Omental fat pad (tissue), 4 donors: ENCODE results near the gene NRP1. TPM values are rescaled to one million over a fixed set of nuclear protein-coding genes. Genes with fewer than 3 reads are reported as not detected.

Source experiments
- ATAC-seq: fragments of 150-250 bp; one replicate; pipeline ENCODE4 v1.9.1; 2016; ENCODE audit warnings: mild to moderate bottlenecking, moderate library complexity; ENCODE audit not compliant: low FRiP score
- DNase-seq: peaks from one replicate; pipeline ENCODE4 v3.0.0-alpha.2; 2019; ENCODE audit warnings: low spot score
- total RNA-seq, 4 donors: library from RNA; depleted of rRNA; stranded (reverse); fragments of >200 nt; gene quantifications; one replicate each; pipeline ENCODE4 v1.1.0, GENCODE V29; 2016
- TF ChIP-seq, protein P1 (sequence below), 3 donors: fragments of 450-650 bp; IDR thresholded peaks; one replicate each; pipeline ENCODE4 v1.5.1; 2016 to 2017; ENCODE audit warnings: antibody characterized with exemption in 3 of 3, mild to moderate bottlenecking in 3 of 3, moderate library complexity in 2 of 3

NRP1 gene
- total RNA-seq, 4 donors from 2014 or later, result 72.8 to 223 (median 178) TPM

DNA sequence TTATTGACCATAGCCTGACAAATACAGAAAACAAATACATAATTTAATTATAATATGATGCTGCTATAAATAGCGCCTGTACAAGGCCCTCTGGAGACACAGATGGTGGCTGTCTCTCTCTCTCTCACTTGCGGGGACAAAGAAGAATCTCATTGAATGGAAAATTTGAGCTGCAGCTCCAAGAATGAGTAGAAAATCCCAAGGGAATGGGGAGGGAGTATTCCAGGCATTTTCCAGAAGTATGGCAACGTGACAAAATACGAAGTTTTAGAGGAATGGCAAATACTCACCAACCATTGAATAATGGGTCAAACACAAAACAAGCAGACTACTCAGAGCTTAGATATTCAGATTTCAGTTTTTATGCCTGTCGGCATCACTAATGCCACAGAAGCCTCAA, 179.9 kb downstream of the NRP1 start:
- ATAC-seq (no peak), DNase-seq (no peak)
- TF ChIP-seq, protein P1, sequence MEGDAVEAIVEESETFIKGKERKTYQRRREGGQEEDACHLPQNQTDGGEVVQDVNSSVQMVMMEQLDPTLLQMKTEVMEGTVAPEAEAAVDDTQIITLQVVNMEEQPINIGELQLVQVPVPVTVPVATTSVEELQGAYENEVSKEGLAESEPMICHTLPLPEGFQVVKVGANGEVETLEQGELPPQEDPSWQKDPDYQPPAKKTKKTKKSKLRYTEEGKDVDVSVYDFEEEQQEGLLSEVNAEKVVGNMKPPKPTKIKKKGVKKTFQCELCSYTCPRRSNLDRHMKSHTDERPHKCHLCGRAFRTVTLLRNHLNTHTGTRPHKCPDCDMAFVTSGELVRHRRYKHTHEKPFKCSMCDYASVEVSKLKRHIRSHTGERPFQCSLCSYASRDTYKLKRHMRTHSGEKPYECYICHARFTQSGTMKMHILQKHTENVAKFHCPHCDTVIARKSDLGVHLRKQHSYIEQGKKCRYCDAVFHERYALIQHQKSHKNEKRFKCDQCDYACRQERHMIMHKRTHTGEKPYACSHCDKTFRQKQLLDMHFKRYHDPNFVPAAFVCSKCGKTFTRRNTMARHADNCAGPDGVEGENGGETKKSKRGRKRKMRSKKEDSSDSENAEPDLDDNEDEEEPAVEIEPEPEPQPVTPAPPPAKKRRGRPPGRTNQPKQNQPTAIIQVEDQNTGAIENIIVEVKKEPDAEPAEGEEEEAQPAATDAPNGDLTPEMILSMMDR (IDR thresholded peaks at IDR 0.05), result no peak

DNA sequence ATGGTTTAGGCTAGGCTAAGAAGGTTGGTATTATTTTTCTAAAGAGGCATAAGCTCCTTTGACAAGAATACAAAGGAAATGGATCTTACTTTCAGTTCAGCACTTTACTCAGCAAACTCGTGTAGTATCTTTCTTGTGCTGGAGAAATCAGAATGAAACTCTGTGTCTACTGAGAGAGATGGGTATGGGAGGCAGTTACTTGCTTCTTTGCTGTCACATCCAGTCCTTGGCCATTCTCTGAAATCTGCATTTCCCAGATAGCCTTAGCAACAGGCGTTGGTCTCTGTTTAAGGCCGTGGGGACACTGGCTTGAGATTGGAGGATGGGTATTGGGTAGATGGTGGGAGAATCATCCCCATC, 180.5 kb downstream of the NRP1 start:
- ATAC-seq, result no peak
- TF ChIP-seq, protein P1 (IDR thresholded peaks at IDR 0.05), result no peak
- DNase-seq, result no peak

DNA sequence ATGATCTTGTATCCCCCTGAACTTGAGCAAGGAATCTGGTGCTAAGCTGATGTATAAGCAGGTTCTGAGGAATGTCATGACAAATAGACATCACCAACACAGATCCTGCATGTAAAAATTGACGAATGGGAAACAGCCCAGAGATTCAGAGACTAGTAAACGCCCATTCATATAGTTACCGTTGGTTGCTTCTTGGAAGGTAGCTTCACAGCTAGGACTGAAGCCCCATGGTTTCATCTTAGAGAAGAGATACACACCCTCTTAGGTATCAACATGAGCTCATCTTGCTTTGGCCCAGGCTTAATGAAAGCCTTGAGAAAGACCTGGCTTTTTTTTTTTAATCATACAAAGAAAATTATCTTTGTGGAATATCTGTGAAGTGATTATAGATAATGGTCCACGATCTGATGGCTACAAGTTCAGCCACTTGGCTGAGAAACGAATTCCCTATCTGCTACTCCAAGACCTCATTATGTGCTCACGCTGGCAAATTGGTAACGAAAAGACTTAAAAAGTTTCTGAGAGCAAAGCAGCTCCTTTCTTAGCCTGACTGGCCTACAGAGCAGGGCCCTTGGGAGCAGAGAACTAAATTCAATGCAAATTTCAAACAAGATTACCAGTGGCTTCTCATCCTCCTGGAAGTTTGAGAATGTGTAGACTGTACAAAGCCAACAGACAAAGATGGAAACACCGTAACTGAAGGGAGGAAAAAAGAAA, 181.1 kb downstream of the NRP1 start:
- TF ChIP-seq, protein P1 (IDR thresholded peaks at IDR 0.05), result no peak
- ATAC-seq, result no peak

DNA sequence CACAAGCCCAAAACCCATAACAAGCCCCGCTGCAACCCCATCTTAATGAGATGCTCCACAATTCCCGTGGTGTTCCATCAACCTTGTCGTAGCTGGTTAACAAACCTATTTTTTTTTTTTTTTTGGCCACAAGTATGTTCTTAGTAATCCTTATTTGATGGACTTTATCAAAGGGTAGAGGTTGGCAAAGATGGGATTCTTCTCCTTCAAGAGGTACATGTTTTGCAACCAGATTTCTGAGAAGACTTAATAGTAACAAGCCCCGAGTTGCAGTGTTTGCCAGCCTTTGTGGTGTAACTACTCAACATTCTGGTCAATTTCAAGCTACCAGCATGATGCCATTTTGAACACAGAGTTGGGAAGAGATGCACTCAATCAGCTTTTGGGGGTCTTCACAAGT, 181.7 kb downstream of the NRP1 start:
- DNase-seq, result no peak
- no peak for ATAC-seq
- TF ChIP-seq, protein P1 (IDR thresholded peaks at IDR 0.05), result no peak

More for the DNA sequence above, 181.1 kb downstream of the NRP1 start:
- DNase-seq, result no peak

DNA sequence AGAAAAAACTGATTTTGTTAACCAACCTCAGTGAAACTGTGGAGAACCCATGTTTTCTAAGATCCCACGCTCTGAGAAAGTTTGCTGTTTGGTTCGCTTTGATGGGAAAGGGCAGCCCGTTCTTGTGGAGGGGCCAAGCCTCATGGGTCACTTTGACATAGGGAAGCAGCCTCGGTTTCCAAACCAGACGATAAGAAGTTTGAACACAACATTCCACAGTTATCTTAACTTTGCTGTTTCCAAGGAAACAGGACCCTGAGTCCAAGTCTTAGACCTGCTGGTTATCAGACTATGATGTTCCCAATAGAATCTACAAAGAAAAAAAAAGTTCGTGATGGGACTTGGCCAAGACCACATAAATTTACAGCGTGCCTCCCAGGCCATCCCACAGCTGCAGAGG, 182.3 kb downstream of the NRP1 start:
- ATAC-seq, result no peak
- DNase-seq, result no peak
- TF ChIP-seq, protein P1 (IDR thresholded peaks at IDR 0.05), result no peak

DNA sequence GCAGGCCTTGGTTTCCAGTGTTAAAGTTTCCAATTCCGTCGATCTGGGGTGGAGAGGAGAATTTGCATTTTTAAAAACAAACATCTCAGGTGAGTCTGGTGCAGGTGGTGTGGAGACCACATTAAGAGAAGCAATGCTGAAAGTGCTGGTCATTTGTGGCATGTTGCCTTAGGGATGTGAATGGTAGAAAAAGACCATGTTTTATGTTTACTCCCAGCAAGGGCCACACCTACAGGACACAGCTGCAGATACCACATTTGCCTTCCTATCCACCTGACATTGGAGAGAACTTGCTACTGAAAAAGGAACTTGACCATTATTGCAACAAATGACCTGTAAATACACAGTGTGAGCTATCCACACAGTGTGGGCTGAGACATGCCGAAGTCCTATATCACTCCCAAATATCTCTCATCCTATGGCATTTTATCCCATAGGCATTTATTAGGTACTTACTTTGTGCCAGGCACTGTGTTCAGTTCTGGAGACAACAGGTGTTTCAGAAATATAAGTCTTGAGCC, 183.1 kb downstream of the NRP1 start:
- no peak for DNase-seq
- TF ChIP-seq, protein P1 (IDR thresholded peaks at IDR 0.05), result no peak
- no peak for ATAC-seq

DNA sequence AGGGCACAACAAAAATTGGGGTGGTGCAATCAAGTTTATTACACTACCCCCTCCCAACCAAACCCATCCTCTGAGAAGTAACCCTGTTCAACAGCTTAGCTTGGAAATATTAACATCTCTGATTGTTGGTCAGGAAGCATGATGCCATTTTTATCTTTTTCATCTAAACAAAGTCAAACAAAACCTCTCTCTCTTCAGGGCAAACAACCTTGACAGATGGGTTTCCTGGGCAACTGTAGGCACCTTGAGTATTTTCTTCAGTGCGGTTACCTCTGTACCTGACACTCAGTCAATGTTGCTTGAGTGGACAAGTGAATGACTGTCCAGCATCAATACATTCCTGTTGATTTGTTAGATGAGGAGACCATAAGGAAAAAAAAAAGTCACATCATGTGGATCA, 183.6 kb downstream of the NRP1 start:
- ATAC-seq (no peak), DNase-seq (no peak)
- TF ChIP-seq, protein P1 (IDR thresholded peaks at IDR 0.05), result no peak
